Measurements from ENCODE around the gene CTXN2. TPM values are rescaled to one million over a fixed set of nuclear protein-coding genes. Genes with fewer than 3 reads are reported as not detected.

The CTXN2 gene
- total and polyA plus RNA-seq, 9 of the 15 experiments (the other 6 are each of a cell fraction or from before 2014, with no cell fraction given), result not detected

DNA sequence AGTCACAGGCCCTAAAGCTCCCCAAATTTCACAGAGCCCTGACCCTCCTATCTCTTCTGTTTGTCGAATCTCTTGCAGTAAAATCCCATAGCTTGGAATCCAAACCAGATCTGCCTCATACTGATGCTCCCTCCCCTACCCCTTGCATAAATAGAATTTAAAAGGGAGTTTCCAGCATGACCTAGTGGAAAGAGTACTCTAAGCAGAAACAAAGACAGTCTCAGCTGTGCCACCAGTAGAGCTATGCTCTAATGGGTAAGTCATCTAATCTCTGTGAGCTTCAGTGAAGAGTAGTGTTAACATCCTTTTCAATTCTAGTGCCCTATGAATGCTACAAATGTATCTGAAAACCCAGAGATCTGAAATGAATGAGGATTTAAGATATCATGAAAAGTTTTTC is 10.6 kb downstream of the CTXN2 start:
- Histone ChIP-seq H3K36me3 (ENCODE audit: control insufficient read depth, insufficient read depth, low read length) (no peaks in the 10 kb centered on the region), H3K4me3 (no peak overlapping the region), H3K9ac (ENCODE audit: insufficient read depth in 1 of 2, low read depth in 2 of 2, low read length in 2 of 2) (no peak overlapping the region), H3K4me1 (replicated peaks in 1 of 2; ENCODE audit: control insufficient read depth in 2 of 2, insufficient read depth in 2 of 2, low read length in 2 of 2) (no peaks in the 10 kb centered on the region), H3K79me2 (ENCODE audit: control insufficient read depth, insufficient read depth, low read length) (no peaks in the 10 kb centered on the region), H3K4me2 (ENCODE audit: insufficient read depth, low read length) (no peak overlapping the region), H3K27me3 (ENCODE audit: control insufficient read depth in 2 of 2, insufficient read depth in 2 of 2, low read length in 2 of 2) (no peaks in the 10 kb centered on the region), H3K9me1 (ENCODE audit: control insufficient read depth, insufficient read depth, low read length) (no peaks in the 10 kb centered on the region), H4K20me1 (replicated peaks; ENCODE audit: control insufficient read depth, insufficient read depth, low read length) (no peaks in the 10 kb centered on the region), H3K27ac (ENCODE audit: extremely low read depth, low read depth, low read length) (no peak overlapping the region), H2AFZ (ENCODE audit: low read depth, low read length) (no peak overlapping the region), H3K9me3 (replicated peaks; ENCODE audit: control insufficient read depth, insufficient read depth, low read depth, low read length) (no peaks in the 10 kb centered on the region)
- DNase-seq (ENCODE audit: extremely low read depth in 1 of 4, low spot score in 3 of 4) (no peak), FAIRE-seq (no peak), ATAC-seq (no peak)
- POLR2A ChIA-PET, result no interaction called here
- WGBS (ENCODE audit: insufficient coverage, low coverage, missing lambda C conversion rate), result 0% methylated on average over 1 of the region's 1 CpG
- TF ChIP-seq TCF3 (CRISPR knock-in tag; IDR thresholded peaks at IDR 0.05), result no peak
- TF ChIP-seq, protein P1, sequence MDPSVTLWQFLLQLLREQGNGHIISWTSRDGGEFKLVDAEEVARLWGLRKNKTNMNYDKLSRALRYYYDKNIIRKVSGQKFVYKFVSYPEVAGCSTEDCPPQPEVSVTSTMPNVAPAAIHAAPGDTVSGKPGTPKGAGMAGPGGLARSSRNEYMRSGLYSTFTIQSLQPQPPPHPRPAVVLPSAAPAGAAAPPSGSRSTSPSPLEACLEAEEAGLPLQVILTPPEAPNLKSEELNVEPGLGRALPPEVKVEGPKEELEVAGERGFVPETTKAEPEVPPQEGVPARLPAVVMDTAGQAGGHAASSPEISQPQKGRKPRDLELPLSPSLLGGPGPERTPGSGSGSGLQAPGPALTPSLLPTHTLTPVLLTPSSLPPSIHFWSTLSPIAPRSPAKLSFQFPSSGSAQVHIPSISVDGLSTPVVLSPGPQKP (CRISPR knock-in tag; IDR thresholded peaks at IDR 0.05), result no peak
- TF ChIP-seq, protein P2, sequence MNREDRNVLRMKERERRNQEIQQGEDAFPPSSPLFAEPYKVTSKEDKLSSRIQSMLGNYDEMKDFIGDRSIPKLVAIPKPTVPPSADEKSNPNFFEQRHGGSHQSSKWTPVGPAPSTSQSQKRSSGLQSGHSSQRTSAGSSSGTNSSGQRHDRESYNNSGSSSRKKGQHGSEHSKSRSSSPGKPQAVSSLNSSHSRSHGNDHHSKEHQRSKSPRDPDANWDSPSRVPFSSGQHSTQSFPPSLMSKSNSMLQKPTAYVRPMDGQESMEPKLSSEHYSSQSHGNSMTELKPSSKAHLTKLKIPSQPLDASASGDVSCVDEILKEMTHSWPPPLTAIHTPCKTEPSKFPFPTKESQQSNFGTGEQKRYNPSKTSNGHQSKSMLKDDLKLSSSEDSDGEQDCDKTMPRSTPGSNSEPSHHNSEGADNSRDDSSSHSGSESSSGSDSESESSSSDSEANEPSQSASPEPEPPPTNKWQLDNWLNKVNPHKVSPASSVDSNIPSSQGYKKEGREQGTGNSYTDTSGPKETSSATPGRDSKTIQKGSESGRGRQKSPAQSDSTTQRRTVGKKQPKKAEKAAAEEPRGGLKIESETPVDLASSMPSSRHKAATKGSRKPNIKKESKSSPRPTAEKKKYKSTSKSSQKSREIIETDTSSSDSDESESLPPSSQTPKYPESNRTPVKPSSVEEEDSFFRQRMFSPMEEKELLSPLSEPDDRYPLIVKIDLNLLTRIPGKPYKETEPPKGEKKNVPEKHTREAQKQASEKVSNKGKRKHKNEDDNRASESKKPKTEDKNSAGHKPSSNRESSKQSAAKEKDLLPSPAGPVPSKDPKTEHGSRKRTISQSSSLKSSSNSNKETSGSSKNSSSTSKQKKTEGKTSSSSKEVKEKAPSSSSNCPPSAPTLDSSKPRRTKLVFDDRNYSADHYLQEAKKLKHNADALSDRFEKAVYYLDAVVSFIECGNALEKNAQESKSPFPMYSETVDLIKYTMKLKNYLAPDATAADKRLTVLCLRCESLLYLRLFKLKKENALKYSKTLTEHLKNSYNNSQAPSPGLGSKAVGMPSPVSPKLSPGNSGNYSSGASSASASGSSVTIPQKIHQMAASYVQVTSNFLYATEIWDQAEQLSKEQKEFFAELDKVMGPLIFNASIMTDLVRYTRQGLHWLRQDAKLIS (CRISPR knock-in tag; IDR thresholded peaks at IDR 0.05), result no peak
- TF ChIP-seq, protein P3, sequence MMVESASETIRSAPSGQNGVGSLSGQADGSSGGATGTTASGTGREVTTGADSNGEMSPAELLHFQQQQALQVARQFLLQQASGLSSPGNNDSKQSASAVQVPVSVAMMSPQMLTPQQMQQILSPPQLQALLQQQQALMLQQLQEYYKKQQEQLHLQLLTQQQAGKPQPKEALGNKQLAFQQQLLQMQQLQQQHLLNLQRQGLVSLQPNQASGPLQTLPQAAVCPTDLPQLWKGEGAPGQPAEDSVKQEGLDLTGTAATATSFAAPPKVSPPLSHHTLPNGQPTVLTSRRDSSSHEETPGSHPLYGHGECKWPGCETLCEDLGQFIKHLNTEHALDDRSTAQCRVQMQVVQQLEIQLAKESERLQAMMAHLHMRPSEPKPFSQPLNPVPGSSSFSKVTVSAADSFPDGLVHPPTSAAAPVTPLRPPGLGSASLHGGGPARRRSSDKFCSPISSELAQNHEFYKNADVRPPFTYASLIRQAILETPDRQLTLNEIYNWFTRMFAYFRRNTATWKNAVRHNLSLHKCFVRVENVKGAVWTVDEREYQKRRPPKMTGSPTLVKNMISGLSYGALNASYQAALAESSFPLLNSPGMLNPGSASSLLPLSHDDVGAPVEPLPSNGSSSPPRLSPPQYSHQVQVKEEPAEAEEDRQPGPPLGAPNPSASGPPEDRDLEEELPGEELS (CRISPR knock-in tag; IDR thresholded peaks at IDR 0.05; ENCODE audit: borderline replicate concordance), result no peak
- TF ChIP-seq NR2F6 (CRISPR knock-in tag; IDR thresholded peaks at IDR 0.05), result no peak
- no peak for TF ChIP-seq U2AF2 (optimal IDR thresholded peaks at IDR 0.05; ENCODE audit: low read depth, low read length)
- TF ChIP-seq ZNF23 (CRISPR knock-in tag; IDR thresholded peaks at IDR 0.05), result no peak
- TF ChIP-seq, protein P4, sequence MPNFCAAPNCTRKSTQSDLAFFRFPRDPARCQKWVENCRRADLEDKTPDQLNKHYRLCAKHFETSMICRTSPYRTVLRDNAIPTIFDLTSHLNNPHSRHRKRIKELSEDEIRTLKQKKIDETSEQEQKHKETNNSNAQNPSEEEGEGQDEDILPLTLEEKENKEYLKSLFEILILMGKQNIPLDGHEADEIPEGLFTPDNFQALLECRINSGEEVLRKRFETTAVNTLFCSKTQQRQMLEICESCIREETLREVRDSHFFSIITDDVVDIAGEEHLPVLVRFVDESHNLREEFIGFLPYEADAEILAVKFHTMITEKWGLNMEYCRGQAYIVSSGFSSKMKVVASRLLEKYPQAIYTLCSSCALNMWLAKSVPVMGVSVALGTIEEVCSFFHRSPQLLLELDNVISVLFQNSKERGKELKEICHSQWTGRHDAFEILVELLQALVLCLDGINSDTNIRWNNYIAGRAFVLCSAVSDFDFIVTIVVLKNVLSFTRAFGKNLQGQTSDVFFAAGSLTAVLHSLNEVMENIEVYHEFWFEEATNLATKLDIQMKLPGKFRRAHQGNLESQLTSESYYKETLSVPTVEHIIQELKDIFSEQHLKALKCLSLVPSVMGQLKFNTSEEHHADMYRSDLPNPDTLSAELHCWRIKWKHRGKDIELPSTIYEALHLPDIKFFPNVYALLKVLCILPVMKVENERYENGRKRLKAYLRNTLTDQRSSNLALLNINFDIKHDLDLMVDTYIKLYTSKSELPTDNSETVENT (CRISPR knock-in tag; IDR thresholded peaks at IDR 0.05), result no peak
- TF ChIP-seq CCNT2 (IDR thresholded peaks at IDR 0.05; ENCODE audit: borderline replicate concordance, extremely low read depth, insufficient read length, low read depth, low read length), result no peak
- TF ChIP-seq ELF1 (tag; IDR thresholded peaks at IDR 0.05), result no peak
- TF ChIP-seq ZNF239 (CRISPR knock-in tag; IDR thresholded peaks at IDR 0.05), result no peak
- TF ChIP-seq NCOA1 (IDR thresholded peaks at IDR 0.05; ENCODE audit: low read depth), result no peak
- intact Hi-C loops (cut with micrococcal nuclease), result no loop called here
- BruUV-seq (replicated peaks), result no TSS peak
- CTCF ChIA-PET (ENCODE audit: low intra/inter-chr PET ratio), result no interaction called here
- in situ Hi-C loops (cut with MboI), result no loop called here

Measured in K562 (cell line).